ENCODE results near the gene SUB1.

DNA sequence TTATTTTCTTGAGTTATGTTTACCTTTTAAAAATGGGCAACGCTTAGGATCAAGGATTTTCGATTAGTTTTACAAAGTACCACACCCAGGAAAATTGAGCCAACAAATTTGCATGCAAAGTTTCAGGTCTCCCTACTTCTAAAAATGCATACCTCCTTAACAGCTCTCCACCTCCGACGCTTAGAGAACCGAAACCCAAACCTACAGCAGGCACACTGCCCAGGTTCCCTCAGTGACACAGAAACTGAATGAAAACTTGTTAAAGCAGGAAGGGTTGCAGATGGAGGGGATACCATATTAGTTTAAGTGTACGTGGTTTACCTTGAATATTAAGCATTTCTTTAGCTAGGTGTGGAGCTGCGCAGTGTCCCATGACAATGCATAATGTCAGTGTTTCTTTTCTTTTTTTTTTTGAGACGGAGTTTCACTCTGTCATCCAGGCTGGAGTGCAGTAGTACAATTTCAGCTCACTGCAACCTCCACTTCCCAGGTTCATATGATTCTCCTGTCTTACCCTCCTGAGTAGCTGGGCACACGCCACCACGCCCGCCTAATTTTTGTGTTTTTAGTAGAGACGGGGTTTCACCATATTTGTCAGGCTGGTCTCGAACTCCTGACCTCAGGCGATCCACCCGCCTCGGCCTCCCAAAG, 1.6 kb upstream of the SUB1 start:
- TF ChIP-seq ELF1 (IDR thresholded peaks at IDR 0.05) (no peak), SMC3 (IDR thresholded peaks at IDR 0.05; ENCODE audit: low read depth, low read length) (no peak), SIN3A (IDR thresholded peaks at IDR 0.05; ENCODE audit: borderline replicate concordance, low read depth, low read length) (no peak), TAF1 (IDR thresholded peaks at IDR 0.05; ENCODE audit: borderline replicate concordance, low read depth, low read length) (no peak), RFX5 (IDR thresholded peaks at IDR 0.05; ENCODE audit: low read length) (no peak), EZH2phosphoT487 (IDR thresholded peaks at IDR 0.05; ENCODE audit: borderline replicate concordance, low read depth) (no peak)
- TF ChIP-seq, protein P1, sequence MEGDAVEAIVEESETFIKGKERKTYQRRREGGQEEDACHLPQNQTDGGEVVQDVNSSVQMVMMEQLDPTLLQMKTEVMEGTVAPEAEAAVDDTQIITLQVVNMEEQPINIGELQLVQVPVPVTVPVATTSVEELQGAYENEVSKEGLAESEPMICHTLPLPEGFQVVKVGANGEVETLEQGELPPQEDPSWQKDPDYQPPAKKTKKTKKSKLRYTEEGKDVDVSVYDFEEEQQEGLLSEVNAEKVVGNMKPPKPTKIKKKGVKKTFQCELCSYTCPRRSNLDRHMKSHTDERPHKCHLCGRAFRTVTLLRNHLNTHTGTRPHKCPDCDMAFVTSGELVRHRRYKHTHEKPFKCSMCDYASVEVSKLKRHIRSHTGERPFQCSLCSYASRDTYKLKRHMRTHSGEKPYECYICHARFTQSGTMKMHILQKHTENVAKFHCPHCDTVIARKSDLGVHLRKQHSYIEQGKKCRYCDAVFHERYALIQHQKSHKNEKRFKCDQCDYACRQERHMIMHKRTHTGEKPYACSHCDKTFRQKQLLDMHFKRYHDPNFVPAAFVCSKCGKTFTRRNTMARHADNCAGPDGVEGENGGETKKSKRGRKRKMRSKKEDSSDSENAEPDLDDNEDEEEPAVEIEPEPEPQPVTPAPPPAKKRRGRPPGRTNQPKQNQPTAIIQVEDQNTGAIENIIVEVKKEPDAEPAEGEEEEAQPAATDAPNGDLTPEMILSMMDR (IDR thresholded peaks at IDR 0.05): no peak
- TF ChIP-seq, protein P2, sequence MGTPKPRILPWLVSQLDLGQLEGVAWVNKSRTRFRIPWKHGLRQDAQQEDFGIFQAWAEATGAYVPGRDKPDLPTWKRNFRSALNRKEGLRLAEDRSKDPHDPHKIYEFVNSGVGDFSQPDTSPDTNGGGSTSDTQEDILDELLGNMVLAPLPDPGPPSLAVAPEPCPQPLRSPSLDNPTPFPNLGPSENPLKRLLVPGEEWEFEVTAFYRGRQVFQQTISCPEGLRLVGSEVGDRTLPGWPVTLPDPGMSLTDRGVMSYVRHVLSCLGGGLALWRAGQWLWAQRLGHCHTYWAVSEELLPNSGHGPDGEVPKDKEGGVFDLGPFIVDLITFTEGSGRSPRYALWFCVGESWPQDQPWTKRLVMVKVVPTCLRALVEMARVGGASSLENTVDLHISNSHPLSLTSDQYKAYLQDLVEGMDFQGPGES (IDR thresholded peaks at IDR 0.05; ENCODE audit: low read depth, low read length): no peak
- TF ChIP-seq, protein P3, sequence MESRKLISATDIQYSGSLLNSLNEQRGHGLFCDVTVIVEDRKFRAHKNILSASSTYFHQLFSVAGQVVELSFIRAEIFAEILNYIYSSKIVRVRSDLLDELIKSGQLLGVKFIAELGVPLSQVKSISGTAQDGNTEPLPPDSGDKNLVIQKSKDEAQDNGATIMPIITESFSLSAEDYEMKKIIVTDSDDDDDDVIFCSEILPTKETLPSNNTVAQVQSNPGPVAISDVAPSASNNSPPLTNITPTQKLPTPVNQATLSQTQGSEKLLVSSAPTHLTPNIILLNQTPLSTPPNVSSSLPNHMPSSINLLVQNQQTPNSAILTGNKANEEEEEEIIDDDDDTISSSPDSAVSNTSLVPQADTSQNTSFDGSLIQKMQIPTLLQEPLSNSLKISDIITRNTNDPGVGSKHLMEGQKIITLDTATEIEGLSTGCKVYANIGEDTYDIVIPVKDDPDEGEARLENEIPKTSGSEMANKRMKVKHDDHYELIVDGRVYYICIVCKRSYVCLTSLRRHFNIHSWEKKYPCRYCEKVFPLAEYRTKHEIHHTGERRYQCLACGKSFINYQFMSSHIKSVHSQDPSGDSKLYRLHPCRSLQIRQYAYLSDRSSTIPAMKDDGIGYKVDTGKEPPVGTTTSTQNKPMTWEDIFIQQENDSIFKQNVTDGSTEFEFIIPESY (IDR thresholded peaks at IDR 0.05; ENCODE audit: borderline replicate concordance, low read depth): no peak
